GM19324 (cell line): ENCODE results near the gene EOLA2.
A peak's percentile ranks its signal among the peaks of the same experiment; 100 is the strongest.
"Not testable (repeated sequence)": the region's sequence is repeated elsewhere in the genome, so short reads cannot be mapped to it uniquely, and the experiment has no call there.

Source experiments
- ATAC-seq: cut with Tn5 transposase; IDR thresholded peaks from one replicate; pipeline ENCODE4 v1.9.1; 2021; ENCODE audit warnings: mild to moderate bottlenecking, moderate library complexity; ENCODE audit not compliant: unreplicated experiment, low FRiP score

EOLA2 gene

DNA sequence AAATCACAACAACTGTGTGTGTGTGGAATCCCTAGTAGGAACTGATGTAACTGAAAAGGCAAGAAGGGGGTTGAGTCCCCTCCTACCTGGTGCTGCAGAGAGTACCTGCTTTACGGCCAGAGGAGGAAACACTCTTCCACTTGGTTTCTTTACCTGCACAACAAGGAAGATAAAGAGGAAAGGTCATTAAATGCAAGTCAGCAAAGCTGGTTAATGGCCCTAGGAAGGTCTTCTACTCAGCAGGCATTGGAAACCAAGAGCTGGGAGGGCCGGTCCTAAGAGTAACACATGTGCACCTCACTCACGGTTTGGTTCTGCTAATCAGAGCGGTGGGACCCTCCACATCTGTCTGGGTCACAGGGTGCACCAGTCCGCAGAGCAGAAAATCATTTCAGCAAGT is 963 bp downstream of the EOLA2 start:
- ATAC-seq: not testable (repeated sequence)

DNA sequence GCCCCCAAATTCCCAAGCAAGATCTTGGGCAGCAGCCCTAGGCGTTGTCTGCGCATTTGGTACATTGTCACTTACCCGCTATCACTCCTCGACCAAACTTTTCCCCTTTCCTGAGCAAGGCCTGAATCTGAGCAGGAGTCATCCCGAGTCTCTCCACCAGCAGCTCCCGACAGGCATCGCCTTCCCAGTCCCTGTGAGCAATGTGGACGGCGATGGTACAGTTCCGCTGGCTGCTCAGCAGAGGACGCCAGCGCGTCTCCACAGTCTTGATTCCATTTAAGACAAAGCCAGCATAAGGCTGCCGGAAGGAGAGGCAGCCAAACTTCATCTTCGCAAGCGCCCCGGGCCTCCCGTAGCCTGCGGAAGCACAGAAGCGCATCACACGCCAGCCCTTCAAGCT is 4.7 kb downstream of the EOLA2 start:
- ATAC-seq: not testable (repeated sequence)

DNA sequence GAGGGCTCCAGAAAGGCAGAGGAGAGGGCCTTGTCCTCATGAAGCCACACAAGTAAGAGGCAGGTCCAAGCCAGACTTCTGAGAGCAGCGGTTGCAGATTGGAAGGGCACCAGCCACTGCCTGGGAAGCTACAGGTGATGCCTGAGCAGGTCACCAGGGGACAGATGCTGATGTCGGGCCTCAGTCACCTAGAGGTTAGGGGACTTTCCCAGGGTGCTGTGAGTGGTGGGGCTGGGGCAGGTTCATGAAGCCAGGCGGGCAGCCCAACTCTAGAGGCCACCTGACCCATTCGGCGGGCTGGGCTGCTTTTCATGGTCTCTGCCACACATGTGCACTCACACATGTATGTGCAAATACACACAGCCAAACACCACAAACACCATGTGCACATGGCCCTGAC is 5.3 kb downstream of the EOLA2 start:
- ATAC-seq: not testable (repeated sequence)

DNA sequence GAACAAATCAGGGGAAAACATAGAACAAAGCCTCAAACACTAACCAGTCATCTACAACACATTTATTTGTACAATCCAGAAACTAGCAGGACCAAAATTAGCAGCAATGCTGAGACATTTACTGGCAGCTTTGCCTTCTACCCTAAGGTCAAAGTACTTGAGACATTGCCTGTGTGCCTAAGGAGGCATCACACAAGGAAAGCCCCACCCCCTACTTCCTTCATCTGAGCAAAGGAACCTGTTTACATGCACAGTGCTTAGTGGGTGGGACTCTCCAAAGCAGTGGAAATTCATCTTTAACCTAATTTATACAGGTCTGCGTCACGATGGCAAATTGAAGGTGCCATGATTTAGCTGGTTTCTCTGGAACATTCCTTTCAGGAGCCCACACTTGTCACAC is 6.1 kb downstream of the EOLA2 start:
- not testable (repeated sequence) for ATAC-seq

DNA sequence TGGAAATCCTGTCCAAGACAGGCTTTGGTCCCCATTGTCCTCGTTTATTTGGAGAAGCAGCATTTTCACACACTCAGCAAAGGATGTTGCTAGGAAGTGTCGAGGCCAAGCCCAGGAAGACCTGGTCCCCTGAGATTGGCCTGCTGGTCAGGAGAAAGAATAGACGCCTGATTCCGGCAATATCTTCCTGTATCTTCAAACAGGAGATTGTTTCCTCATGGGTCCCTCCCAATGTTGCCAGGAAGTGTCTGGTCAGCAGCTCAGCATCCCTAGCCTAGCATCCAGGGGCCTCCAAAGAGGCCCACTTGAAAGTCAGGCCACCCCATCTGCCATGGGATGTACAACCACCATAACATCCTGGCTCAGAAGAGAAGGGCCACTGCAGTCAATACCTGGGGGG is 6.9 kb downstream of the EOLA2 start:
- not testable (repeated sequence) for ATAC-seq

DNA sequence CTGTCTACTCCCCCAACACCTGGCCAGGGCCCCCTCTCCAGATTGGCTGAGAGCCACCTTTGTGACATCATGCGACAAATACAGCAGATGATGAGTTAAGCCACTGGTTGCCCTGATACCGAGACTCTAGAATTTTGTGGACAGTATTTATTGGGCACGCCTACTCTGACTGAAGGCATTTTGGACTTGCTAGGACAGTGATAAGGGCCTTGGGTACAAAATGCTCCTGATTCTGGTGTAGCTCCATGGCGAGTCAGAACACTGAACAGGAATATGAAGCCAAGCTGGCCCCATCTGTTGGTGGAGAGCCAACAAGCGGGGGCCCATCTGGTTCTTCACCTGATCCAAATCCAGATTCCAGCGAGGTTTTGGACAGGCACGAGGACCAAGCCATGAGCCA is 8.9 kb downstream of the EOLA2 start, which contains the start of gene HSFX4:
HSFX4 (plus strand) TSS at position 174 of the 400 bp plus-strand sequence; CDS start at position 246, 72 bp downstream.
- not testable (repeated sequence) for ATAC-seq

DNA sequence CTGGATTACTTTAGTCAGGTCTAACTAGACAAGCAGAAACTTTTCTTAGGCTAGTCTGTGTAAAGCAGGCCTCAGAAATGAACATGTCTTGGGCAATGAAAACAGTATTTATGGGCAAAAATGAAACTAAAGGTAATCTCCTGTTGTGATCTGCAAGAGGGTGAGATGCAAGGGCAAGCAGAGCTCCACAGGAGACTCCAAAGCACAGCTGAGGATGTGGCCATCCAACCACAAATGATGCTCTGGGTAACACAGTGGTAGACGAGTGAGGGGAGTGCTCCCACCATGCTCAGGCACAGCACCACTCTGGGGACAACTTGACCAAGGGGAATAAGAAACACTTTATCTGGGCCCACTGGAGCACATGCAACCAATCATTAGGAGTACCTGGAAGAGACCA is 9.7 kb downstream of the EOLA2 start:
- ATAC-seq: not testable (repeated sequence)

DNA sequence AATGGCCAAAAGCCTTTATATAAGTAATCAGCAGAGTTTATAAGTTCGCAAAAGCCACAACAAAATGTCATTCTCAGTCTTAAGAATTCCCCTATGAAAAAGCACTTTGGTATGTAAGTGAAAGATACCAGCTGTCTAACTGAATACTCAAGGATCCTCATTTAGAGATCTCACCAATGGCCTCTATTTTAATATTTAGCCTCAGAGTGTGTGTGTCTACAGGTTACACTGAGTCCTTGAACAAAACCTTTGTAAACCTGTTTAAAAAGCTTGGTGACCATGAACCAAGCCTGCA is 10.4 kb downstream of the EOLA2 start:
- ATAC-seq: not testable (repeated sequence)

DNA sequence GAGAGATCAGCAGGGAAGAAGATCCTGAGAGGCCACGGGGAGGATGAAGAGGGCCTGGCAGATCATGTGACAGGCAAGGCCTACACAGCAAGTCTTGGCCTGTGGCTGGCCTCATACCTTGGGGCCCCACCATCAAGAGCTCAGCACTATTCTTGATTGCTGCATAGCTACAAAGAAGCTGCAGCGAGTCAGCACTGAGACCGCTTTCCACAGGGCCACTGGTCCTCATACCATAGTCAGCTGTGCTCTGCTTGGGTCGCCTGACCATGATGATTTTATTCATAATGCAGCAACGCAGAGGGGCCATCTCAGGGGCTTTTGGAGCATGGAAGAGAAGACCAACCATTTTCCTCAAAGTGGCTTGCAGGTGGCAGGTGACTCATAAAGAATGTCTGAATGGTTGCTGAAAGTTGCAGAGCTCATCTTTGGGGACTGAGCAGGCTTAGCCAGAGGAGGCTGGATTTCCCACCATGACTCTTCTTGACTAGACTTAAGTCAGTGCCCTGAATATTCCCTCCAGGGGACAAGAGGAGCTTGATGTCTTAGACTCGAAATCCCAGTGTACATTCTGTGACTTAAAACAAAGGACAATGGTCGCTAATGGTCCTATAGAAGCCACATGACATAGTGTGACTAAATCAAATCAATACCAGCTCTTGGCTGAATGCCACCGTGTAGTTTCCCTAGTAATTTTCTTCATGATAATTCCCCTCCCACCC is 10.9 kb downstream of the EOLA2 start:
- not testable (repeated sequence) for ATAC-seq

DNA sequence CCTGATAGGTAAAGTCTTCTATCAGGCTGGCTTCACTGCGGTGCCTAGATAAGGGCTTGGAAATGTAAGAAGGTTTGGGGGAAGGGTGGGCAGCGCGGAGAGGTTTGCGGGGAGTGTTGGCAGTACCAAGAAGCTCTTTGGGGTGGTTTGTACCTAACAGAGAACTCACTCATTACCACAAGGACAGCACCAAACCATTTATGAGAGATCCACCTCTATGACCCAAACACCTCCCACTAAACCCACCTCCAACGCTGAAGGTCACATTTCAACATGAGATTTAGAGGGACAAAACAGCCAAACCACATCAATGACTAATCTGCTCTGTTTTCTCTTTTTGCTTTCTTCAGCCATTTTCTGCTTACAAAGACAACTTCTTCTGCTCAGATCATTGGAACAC is 13.9 kb downstream of the EOLA2 start:
- ATAC-seq: not testable (repeated sequence)

DNA sequence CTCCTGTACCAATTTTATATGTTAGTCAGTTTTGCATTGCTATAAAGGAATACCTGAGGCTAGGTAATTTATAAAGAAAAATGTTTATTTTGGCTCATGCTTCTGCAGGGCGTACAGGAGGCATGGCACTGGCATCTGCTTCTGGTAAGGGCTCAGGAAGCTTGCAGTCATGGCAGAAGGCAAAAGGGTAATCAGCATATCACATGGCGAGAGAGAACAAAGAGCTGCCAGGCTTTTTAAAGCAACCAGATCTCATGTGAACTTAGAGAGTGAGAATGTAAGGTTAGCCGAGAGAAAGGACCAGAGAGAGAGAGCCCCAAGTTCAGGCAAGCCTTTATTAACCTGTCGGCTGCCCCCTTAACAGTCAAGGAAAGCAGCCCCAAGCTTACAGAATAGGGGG is 14.5 kb downstream of the EOLA2 start:
- not testable (repeated sequence) for ATAC-seq

DNA sequence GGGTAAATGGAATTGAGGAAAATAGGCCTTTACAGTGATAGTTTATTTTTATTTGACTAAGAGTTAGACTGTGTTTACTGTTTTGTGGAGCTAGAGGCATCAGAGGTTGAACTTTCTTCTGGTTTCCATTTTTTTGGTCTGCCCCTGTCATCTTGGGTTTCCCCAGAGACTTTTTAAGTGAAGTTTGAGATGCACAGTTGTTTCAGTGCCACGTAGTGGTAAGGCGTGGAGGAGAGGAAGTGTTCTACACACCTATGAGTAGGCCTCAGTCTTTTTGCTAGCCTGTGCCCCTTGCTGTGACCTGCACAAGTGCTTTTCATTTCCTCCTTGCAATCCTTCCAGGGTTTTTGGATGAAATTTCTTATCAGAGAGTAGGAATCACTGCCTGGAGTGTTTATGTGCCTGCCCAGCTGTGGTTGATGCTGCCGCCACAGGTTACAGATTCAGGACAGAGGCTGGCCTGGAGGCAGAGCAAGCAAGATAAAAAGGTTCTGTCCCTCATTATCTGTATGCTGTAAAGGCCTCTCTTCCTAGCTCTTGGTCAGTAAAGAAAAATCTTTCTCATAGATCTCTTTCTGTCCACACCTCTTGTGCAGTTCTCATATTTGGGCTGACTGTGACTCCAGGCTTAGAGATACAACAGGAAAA is 21.4 kb downstream of the EOLA2 start:
- ATAC-seq: no peak

DNA sequence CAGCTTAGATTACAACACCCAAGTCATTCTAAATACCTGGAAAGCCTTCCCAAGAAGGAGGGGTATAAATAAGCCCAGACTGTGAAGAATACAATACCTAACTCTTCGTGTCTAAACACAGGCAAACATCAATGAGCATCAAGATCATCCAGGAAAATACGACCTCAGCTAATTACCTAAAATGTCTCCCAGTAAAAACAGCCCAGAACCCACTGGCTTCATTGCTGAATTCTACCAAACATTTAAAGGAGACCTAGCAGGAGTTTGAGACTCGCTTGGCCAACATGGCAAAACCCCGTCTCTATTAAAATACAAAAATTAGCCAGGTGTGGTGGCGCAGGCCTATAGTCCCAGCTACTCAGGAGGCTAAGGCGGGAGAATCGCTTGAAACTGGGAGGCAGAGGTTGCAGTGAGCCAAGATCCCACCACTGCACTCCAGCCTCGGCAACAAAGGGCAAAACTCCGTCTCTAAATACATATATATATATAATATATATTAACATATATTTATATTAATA is 28.1 kb downstream of the EOLA2 start:
- ATAC-seq: no peak

DNA sequence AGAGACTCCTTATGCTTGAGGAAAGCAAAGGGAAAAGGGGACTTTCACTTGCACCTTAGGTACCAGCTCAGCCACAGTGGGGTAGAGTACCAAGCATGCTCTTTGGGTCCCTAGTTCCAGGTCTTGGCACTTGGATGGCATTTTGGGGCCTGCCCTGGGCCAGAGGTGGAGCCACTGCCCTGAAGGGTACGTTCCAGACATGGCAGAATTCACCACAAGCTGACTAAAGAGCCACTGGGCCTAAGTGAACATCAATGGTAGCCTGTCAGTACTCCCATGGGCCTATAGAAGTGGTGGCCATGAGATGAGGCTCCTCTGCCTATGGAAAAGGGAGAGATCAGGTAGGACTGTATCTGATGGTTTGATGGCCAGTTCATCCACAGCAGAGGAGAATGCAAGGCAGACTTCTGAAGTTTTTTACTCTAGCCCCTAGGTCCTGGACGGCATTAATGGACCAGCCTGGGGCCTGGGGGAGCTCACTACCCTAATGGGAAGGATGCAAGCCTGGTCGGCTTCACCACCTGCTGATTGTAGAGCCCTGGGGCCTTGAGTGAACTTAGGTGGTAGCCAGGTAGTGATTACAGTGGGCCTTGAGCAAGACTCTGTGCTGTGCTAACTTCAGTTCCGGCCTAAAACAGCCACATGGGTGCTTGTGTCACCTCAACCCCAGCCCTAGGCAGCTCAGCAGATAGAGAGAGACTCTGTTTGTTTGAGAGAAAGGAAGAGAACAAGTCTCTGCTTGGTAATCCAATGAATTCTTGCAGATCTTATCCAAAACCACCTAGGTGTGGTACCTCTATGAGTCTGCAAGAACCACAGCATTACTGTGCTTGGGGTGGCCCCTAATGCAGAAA is 28.7 kb downstream of the EOLA2 start:
- no peak for ATAC-seq

DNA sequence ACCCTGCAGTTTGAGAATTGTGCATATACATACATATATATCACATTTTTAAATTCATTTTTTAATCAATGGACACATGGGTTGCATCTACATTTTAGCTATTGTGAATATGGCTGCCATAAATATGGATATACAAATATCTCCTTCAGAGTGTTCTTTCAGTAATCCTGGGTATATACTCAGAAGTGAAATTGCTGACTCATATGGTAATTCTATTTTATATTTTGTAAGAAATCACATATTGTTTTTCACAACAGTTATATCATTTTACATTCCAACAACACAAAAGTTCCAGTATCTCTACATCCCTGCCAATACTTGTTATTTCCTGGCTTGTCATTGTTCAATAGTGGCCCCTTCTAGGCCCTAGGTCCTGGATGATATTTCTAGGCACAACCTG is 29.6 kb downstream of the EOLA2 start:
- no peak for ATAC-seq

DNA sequence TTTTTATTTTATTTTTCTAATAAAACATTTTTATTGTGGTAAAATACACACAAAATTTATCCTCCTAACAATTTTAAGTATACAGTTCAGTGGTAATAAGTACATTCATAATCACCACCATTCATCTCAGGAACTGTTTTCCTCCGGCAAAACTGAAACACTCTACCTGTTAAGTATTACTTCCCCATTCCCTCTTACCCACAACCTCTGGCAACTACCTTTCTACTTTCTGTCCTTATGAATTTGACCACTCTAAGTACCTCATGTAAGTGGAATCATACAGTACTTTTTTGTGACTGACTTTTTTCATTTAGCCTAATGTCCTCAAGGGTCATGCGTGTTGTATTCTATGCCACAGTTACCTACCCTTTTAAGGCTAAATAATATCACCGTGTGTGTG is 30.0 kb downstream of the EOLA2 start:
- no peak for ATAC-seq

DNA sequence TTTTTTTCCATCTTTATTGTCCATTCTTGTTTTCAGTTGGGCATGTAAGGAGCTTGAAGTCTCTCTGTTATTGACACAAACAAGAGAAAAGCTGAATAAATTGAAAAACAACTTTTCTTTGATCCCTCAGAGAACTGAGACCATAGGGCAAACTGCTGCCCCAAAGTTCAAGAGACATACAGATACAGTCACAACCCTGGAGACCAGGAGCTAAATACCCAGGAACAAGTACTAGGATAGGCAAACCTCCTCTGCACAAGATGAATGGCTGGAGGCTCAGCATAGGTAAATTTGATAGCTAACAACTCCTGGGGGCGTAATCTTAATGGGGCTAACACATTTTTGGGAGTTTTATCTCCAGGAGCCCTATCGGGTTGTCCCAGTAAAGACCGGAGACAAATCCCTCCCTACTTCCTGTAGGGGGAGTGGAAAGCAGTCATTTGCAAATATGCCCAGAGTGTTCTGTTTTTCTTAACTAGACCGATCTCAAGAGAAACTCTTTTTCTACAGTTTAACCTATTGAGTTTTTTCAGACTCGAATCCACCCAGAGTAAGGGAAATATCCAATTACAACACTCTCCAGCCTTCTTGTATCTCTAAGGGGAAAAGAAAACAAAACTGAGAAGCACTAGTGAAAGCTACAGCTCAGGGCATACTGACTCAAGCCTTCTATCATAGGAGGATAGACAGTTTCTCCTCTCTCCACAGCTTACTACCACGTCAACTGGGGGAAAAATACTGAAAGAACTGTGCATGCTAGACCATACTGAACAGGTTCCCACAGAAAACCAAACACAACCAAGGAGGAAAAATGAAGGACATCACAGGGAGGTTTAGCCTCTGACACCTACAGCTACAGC is 34.2 kb downstream of the EOLA2 start:
- ATAC-seq: peak; percentile 80

DNA sequence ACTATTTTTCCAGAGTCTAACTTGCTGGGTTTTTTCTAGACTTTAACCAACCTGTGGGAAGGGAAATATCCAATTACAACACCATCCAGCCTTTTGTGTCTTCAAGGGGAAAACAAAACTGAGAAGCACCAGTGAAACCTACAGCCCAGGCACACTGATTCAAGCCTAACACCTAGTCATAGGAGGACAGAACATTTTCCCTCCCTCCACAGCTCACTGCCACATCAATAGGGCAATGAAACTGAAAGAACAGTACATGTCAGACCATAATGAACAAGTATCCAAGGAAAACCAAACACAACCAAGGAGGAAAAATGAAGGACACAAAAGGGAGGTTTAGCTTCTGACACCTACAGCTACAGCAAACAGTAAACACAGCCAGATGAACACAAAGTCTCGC is 39.7 kb downstream of the EOLA2 start:
- ATAC-seq: no peak

DNA sequence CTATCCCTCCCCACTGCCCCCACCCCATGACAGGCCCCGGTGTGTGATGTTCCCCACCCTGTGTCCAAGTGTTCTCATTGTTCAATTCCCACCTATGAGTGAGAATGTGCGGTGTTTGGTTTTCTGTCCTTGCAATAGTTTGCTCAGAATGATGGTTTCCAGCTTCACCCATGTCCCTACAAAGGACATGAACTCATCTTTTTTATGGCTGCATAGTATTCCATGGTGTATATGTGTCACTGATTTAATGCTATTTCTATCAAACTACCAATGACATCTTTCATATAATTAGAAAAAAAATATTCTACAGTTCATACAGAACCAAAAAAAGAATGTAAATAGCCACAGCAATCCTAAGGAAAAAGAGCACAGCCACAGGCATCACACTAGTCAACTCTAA is 47.5 kb downstream of the EOLA2 start:
- not testable (repeated sequence) for ATAC-seq
